ENCODE measurements around the gene TESK1.

- TF ChIP-seq CTCF (IDR thresholded peaks at IDR 0.05) (no peak), POLR2A (IDR thresholded peaks at IDR 0.05) (no peak)
These were observed 22.5 kb downstream of the TESK1 start for GRCh38 chr9:35627575-35627974.

Measured in Peyer's patch (tissue), 4 donors.